ENCODE results near the gene GRM4. TPM values are rescaled to one million over a fixed set of nuclear protein-coding genes. Genes with fewer than 3 reads are reported as not detected.
A peak's percentile ranks its signal among the peaks of the same experiment; 100 is the strongest.

The GRM4 gene
- polyA plus RNA-seq, 1 donor, result 2.2 TPM

DNA sequence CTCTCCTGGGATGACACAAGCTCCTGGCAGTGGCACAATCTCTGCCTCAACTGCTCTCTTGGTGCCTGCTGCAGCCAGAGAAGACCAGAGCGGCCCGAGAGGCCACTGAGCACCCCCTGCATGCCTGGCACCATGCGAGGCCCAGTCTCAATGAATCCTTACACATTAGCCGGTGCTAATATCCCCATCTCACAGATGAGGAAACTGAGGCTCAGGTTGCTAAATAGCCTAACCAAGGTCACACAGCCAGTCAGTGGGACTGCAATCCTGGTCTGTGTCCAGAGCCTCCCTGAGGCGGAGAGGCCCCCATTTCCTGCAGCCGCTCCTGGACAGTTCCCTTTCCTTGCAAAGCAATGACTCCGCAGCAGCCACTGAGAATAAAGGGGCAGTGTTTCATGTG is 81.2 kb downstream of the GRM4 start:
- no peak for DNase-seq (ENCODE audit: low read depth)

DNA sequence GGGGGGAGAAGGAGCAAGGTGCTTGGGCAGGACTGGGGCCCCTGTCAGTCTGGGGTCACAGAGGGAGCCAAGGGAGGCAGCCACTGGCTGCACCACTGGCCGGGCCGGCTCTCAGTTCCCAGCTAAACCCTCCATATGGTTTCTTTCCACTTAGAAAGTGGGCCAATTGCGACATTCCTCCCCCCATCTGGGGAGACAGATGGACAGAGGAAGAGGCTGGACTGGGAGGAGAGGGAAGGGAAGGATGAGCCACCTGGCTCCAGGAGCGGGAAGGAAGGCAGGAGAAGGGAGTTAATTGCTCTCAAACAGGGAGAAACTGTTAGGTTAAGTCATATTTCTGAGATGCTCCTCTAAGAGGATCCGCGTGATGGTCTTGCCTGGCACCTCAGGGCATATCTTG is 82.2 kb downstream of the GRM4 start:
- no peak for DNase-seq (ENCODE audit: low read depth)

DNA sequence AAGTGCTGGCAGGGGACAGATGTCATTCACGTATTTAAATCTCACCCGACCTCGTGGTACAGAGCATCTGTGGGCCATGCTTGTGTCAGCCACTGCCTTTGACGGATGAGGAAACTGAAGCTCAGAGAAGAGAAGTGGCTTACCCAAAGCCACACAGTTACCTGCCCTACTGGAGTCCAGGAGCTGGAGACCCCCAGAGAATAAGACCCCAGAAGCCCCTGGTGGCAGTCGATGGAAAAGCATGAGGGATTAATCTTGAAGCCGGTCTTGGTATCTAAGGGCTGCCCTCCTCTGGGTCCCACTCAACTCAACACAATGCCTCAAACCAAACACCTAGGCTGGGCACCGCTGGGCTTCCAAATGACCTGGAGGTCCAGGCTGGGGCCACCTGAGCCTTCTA is 83.1 kb downstream of the GRM4 start:
- DNase-seq (ENCODE audit: low read depth), result no peak

DNA sequence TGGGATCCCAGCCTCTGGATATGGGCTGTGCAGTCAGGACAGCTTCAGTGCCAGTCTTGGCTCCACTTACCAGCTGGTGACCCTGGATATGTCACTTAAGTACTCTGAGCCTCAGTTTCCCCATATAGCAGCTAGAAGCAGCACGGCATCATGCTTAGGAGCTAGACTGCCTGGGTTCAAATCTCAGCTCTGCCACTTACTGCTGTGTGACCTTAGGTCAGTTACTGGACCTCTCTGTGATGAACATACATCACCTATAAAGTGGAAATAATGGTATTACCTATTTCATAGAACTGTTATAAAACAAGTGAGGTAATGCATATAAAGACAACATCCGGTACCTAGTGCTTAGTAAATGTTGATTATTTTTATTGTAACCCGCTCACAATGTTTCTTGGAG is 83.7 kb downstream of the GRM4 start:
- DNase-seq (ENCODE audit: low read depth), result no peak

DNA sequence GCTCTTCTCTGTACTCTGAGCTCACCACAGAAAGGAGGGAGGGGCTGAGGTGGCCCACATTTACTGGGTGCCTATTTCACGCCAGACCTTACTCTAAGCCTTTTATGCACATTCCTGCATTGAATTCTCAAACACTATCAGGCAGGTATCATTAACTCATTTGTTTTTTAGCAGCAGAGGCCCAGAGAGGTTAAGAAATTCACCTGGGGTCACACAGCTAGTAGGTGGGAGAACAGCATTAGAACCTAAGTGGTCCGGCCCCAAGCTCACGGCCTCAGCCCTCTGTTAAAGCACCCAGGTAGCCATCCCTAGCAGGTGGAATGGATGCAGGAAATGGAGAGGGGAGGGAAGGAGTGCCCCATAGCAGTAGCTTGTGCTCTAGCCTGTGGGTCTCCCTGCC is 84.5 kb downstream of the GRM4 start:
- DNase-seq (ENCODE audit: low read depth), result no peak

DNA sequence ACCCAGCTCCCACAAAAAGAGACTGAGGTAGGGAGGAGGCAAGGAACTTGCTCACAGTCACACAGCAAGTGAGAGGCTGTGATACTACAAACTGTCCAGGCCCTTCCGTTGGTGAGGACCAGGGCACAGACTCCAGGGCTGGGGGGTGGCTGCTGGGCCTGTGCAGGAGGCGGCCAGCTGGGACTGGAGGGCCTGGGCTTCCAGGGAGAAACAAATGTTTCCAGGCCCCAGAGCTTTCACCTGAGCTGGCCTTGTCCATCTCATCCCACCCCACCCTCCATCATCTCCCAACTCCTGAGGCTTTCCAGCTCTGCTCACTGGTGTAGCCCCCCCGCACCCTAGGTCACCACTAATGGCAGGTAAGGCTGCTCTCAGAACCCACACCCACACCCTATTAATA is 86.0 kb downstream of the GRM4 start:
- no peak for DNase-seq (ENCODE audit: low read depth)

DNA sequence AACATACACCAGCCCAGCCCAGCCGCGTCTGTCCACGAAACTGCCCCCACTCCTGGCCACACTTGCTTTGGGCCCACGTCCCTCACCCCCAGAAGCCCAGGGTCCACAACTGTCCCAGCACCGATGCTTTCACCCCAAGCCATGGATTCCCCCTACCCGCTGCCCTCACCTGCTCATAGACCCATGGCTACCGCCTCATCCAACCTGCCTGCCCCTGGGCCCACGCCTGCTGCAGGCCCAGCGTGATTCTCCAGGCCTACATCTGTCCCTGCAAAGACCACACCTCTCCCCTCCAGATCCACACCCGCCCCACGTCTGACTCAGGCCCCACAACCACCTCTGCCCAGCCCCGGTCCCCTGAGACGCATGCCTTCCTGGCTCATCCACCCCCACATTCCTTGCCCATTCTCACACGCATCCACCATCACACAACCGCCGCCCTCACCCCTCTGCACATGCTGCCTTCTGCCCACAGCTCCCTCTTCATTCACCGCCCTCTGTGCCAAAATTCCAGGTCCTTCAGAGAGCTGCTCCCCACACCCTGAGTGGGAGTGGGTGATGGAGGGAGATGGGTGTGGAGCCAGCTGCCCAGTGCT is 86.7 kb downstream of the GRM4 start:
- DNase-seq (ENCODE audit: low read depth), result no peak

DNA sequence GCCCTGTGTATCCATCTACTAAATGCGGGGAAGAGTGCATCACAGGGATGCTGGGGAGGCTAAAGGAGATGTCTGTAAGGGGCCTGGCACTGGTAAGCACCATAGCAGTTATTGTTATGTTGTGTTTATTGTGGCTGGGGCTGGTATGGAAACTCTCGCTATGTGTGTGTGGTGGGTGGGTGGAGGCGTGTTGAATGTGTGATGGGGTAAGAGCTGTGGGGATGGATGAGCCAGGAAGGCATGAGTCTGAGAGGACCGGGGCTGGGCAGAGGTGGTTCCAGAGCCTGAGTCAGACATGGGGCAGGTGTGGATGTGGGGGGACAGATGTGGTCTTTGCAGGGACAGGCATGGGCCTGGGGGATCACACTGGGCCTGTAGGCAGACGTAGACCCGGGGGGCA is 88.1 kb downstream of the GRM4 start:
- DNase-seq (ENCODE audit: low read depth), result no peak

DNA sequence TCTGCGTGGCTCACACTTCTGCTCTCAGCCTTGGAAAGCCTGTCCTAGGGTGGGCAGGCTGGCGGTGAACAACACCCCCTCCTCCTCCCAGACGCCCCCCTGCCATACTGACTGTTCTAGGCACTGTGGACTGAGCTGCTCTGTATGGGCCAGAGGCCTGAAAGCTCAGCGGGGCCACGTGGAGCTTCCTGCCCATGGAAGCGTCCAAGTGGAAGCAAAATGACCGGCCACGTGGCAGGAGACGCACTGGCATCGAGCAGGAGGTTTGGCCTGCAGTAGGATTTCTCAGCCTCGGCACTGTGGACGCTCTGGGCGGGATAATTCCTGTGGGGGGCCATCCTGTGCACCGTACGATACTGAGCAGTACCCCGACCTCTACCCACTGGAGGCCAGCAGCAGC is 88.7 kb downstream of the GRM4 start:
- DNase-seq (ENCODE audit: low read depth), result no peak

DNA sequence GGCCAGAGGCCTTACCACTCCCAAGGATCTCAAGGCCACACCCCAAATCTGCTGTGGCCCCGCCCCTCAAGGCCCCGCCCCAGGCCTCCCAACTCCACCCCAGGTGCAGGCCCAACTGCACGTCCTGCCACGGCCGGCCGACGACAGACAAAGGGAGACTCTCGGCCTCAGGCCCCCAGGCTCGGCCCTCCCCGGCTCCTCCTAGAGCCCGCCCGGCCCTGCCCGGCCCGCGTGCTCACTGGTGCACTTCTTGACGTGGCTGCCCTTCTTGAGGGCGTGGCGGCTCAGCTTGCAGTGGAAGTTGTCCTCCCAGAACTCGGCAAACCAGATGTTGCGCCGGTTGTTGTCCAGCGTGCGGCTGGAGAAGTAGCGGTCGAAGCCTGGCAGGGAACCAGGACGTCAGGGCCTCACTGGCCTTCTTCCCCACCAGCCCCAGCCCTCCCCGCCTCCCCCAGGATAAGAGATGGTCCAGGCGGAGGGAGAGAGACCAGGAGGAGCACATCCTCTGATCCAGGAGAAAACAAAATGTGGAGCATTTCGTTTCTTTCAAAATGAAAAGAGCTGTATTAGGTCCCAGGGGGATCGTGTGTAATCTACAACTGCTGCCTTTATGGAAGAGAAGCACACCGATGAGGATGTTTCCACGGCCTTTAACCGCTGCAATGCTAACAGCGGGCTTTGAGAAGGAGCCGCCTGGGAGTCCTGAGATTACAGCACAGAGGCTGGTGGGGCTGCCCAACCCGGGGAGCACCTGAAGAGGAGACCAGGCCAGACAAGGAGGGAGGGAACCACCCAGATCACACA is 89.4 kb downstream of the GRM4 start:
- DNase-seq (ENCODE audit: low read depth), result peak; percentile 50

DNA sequence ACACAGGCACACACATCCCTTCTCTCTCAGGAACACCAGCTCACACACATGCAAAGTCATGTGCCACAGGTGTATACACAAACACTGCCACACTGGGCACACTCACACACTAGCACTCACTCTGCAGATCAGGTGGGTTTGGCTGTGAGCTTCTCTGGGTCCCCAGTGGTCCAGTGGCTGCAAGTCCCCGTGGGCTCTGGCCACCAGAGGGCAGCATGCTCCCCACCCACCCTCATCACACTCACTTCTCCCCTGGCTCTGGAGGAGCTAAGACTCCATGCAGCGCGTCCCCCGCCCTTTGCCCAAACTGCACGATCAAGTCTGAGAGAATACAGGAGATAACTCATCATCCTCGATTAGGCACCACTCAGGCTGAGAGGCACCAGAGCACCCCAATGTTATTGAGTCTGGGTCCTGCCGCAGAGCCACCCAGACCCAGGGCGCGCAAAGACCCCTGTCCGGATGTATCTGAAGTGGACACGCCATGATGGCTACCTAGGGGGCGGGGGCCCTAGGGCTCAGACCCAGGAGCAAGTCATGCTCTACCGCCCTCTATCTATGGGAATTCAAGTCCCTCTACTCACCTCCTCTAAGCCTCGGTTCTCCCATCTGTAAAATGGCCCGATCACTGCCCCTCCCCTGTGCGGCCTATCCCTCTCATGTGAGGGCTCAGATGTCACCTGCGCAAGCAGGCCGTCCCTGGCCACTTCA is 90.5 kb downstream of the GRM4 start:
- no peak for DNase-seq (ENCODE audit: low read depth)

DNA sequence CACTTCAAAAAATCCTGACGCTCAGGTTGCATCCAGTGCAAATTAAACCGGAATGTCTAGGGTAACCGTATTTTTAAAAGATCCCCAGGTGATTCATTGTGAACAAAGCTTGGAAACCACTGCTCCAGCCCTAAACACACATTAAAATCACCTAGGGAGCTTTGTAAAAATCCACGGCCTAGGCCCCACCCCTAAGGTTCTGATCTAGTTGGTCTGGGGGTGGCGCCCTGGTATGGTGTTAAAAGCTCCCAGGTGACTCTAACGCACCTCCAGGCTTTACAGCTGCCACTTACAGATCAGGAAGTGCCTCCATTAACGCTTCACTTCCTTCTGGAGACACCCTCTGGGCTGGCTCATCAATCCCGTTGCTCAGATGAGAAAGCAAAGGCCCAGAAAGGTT is 92.2 kb downstream of the GRM4 start:
- no peak for DNase-seq (ENCODE audit: low read depth)

DNA sequence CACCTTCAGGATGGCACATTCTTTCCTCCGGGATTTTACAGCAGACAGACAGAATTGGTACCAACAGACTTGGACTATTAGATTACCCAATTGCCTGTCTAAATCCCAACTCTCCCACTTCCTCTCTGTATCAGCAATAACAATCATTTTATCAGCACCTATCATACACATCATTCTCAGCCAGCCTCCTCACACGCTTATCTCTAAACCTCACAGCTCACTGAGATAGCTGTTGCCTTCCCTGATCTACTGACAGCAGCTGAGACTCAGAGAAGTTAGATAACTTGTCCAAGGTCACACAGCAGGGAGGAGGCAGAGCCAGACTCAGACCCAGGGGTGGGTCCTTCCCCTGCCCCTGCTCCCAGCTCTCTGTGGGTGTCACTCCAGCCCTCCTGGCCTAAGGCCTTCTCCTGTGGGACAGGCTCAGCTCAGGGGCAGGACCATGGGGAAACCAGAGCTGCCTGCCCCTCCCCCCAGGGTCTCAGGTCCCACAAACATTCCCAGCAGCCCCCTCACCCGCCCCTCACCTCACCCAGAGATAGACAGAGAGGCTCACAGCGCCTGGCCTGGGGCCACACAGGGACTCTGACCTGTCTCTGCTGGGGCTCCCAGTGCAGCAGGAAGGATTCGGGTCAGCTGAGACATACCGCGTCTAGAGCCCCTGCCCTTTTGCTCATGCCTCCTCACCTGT is 92.8 kb downstream of the GRM4 start:
- no peak for DNase-seq (ENCODE audit: low read depth)

DNA sequence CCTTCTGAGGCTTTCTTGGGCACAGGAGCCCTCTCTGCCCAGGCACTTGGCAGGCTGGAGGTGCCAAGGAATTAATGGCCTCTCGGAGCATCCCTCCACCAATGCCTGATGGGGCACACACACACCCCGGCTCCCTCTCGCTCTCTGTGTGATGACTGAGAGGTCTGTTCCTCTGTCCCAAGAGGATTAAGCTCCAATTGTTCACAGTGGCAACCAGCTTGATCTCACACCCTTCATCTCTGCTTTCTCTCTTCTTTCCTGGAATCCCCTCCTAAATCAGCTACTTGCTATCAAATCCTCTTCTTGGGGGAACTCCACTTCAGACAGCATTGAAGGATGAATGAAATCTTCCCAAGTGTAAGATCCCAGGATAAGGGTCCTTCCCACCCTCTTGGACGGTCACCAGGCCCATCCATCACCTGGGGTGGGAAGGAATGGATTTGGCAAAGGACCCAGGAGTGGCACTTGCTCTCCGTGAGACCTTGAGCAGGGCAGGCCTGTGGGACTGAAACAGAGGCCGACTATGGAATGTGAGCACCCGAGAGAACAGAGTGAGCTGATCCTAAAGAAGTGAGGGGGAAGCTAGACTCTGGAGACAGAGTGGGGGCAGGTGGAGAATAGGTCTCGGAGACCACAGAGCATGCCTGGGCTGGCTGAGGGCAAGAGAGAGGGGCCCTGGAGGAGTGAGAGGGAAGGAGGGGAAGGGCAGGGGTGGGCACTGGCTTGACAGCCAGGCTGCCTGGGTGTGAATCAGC is 93.6 kb downstream of the GRM4 start:
- no peak for DNase-seq (ENCODE audit: low read depth)

DNA sequence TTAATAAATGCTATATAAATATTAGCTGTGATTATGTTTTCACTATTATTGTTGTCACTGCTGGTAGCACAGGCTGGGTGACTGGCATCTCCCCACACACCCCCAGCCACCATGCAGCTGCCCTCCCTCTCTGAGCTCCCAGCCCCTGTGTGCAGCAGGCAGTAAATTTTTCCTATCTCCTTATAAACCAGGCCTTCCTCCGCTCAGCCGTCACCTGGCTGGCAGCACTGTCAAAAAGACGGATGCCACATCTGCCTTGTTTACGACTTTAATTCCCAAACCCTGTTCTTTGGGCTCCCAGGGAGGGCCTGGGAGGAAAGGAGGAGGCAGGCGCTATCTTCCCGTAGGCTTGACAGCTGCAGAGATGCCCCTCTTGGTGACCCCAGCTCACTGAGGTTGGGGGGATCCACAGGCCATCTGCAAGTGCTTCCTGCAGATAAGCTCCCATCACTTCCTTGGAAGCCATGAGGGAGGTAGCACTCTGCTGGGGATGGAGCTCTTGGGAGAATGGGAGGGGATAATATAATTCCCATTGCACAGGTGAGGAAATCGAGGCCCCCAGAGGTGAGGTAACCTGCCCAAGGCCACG is 94.5 kb downstream of the GRM4 start:
- no peak for DNase-seq (ENCODE audit: low read depth)

DNA sequence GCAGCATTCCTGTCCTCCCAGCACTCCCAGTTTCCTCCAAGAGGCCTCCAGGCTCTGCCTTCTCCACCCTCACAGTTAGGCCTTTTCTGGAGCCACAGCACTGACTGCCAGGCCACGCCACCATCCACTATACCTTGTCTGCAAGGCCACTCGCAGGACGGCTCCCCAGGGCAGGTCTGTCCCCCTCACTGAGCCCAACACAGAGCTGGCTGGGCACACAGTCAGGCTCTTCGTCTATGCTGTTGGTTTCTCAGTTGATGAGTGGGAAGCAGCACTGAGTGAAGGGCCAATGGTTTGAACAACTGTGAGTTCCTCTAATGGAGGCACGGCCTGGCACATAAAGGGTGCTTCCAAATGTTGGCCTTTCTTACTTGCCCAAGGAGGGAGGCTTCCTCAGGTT is 95.2 kb downstream of the GRM4 start:
- DNase-seq (ENCODE audit: low read depth), result no peak

DNA sequence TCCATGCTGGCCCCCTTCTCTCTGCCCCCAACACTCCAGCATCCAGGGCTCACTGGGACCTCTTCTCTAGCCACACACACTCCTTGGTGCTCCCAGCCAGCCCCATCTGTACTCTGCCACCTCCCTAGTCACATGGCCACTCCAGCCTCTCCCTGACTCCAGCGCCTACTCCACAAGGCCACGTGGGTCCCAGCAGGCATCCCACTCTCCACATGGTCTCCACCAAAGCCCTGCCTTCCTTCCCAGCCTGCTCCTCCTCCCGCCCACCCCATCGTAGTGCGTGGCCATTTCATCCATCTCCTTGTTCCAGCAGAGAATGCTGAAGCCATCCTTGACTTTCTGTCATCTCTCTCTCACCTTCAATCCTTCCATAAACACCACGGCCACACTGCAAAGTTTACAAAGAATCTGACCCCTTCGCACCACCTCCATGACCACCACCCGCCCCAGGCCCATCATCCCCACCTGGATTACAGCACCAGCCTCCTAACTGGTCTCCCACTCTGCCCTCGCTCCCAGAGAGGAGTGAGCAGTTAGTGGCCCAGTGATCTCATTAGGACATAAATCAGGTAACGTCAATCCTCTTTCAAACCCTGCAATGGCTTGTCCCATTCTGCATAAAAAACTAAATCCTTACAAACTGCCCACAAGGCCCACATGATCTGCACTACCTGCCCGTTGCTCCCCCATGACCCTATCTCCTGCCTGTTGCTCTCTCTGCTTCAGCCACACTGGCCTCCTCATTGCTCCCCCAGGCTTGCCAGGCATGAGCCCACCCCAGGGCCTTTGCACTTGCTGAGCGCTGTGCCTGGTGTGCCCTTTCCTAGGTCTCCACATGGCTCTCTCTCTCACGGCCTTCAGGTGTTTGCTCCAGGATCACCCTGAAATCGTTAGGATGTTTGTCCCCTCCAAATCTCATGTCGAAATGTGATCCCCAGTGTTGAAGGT is 96.2 kb downstream of the GRM4 start:
- no peak for DNase-seq (ENCODE audit: low read depth)

DNA sequence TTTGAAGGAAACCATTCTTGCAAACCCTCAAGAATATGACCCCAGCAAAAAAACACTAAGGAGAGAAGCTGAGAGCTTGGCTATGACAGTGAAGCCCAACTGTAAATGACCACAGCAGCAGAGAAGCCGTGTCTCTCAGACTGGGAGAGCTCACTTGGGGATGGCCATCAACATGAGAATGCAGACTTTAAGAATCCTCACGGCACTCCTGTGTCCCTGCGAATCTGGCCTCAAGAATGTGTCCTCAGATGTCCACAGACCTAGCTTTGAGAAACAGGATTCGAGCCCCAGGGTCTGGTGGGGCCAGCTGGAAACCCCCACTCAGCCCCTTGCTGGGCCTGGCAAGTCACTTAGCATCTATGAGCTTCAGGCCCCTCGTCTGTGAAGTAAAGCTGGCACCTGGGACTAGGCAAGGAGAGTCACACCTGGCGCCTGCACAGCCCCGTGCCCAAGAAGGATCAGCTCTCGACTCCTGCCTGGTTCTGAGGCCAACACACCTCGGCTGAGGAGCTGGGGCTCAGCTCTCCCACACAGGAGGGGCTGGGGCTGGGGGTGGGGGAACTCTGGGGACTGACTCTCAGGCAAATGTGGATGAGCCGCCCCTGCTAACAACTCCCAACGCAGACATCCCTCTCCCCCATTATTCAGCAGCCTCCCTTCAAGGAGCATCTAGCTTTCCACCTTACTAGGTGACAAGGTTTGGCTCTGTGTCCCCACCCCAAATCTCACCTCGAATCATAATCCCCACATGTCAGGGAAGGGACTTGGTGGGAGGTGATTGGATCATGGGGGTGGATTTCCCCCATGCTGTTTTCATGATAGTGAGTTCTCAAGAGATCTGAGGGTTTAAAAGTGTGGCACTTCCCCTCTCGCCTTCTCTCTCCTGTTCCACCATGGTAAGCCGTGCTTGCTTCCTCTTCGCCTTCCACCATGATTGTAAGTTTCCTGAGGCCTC is 97.7 kb downstream of the GRM4 start:
- no peak for DNase-seq (ENCODE audit: low read depth)

DNA sequence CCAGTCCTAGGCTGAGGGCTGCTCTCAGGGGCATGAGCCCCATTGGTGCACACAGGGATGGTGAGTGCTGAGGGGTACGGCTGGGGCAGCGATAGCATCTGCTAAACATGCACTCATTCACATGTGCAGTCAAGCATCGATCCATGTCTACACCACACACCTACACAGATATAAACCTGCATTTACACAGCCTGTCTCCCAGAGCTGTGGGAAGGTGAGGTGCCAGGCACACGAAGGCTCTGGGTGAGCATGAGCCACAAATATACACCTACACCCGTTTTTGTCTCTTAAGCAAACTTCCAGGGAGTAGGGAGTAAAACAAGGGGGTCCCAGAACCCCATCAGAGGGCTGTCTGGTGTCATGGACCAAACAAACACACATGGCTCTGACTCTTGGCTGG is 99.3 kb downstream of the GRM4 start:
- no peak for DNase-seq (ENCODE audit: low read depth)
